Activated effector memory CD4-positive, alpha-beta T cell treated with Interleukin-2 at 50 U/mL for 16 hours (primary cell): ENCODE data around the gene GLMP.

ENCODE experiments used
- DNase-seq: peaks from one replicate; pipeline ENCODE4 v3.0.0-alpha.2; 2020

GLMP gene

GRCh38 chr1:156247460-156248322 lies 47.8 kb downstream of the GLMP start, which contains the start of gene PAQR6:
PAQR6 (minus strand) TSS chr1:156248056; CDS start chr1:156246731, 1,325 bp downstream.
- no peak for DNase-seq

GRCh38 chr1:156246781-156247459 lies 48.6 kb downstream of the GLMP start:
- DNase-seq = no peak

GRCh38 chr1:156246241-156246780 lies 49.2 kb downstream of the GLMP start:
- DNase-seq = no peak

- peak; percentile 26 for DNase-seq
These were observed 49.8 kb downstream of the GLMP start for GRCh38 chr1:156245451-156246232.

GRCh38 chr1:156244712-156245111 lies 50.8 kb downstream of the GLMP start:
- no peak for DNase-seq

- DNase-seq = no peak
These were observed 51.4 kb downstream of the GLMP start for GRCh38 chr1:156244126-156244525.

GRCh38 chr1:156242738-156243137 lies 52.7 kb downstream of the GLMP start:
- DNase-seq = no peak
